Measurements from ENCODE around the gene DDX54. TPM values are rescaled to one million over a fixed set of nuclear protein-coding genes. Genes with fewer than 3 reads are reported as not detected.

The DDX54 gene
- total and polyA plus RNA-seq, 2 of the 8 experiments (the other 6 are each of a cell fraction or from before 2014, with no cell fraction given), result 64.9 to 113 TPM

GRCh38 chr12:113190761-113191160 lies 5.5 kb upstream of the DDX54 start:
- POLR2A ChIA-PET (ENCODE audit: partially characterized antibody), result interaction anchor here (0.7 to 1.5 kb wide), 6 partner anchors 12 to 77 kb away, joined by 3 to 7 read pairs (median 3); no protein-coding TSS in a partner anchor
- TF ChIP-seq RNF2 (IDR thresholded peaks at IDR 0.05; ENCODE audit: borderline replicate concordance, low read depth, low read length, missing control alignments, poor library complexity, severe bottlenecking) (no peak), RFX5 (IDR thresholded peaks at IDR 0.05; ENCODE audit: borderline replicate concordance, low read depth, low read length) (no peak), ATF2 (IDR thresholded peaks at IDR 0.05; ENCODE audit: low read length) (no peak), SAP30 (IDR thresholded peaks at IDR 0.05; ENCODE audit: insufficient read depth, insufficient replicate concordance, low read length) (no peak), SP1 (IDR thresholded peaks at IDR 0.05; ENCODE audit: low read depth, low read length) (0 out of 2 replicates have a peak, but pooled peaks have one; percentile 47), MAX (IDR thresholded peaks at IDR 0.05) (peak; percentile 37), POLR2A (IDR thresholded peaks at IDR 0.05; ENCODE audit: control extremely low read depth in 1 of 2, low read depth in 2 of 2, low read length in 2 of 2) (no peak), E2F6 (IDR thresholded peaks at IDR 0.05) (no peak), USF2 (IDR thresholded peaks at IDR 0.05; ENCODE audit: low read length) (peak; percentile 73)

More at GRCh38 chr12:113190761-113191160, 5.5 kb upstream of the DDX54 start:
- Histone ChIP-seq H3K4me3 (ENCODE audit: extremely low read depth in 1 of 4, insufficient read depth in 2 of 4, low read depth in 3 of 4, low read length in 4 of 4) (no peak overlapping the region), H3K18ac (ENCODE audit: extremely low read depth, low read length) (no peak overlapping the region), H3K27ac (ENCODE audit: low read depth, low read length) (no peak overlapping the region), H2BK12ac (ENCODE audit: low read depth, low read length) (no peak overlapping the region), H2BK20ac (ENCODE audit: low read length) (no peak overlapping the region), H3K56ac (replicated peaks; ENCODE audit: insufficient read length, low read depth, low read length) (no peak overlapping the region), H3K4me2 (ENCODE audit: insufficient read depth in 1 of 2, low read depth in 2 of 2, low read length in 2 of 2) (no peak overlapping the region), H2BK120ac (replicated peaks; ENCODE audit: low read depth, low read length) (no peak overlapping the region), H3K9ac (replicated peaks in 1 of 4; ENCODE audit: extremely low read depth in 1 of 4, low read depth in 3 of 4, low read length in 3 of 4) (no peak overlapping the region), H4K91ac (replicated peaks; ENCODE audit: insufficient read length, low read length) (no peak overlapping the region), H4K5ac (ENCODE audit: insufficient read length, low read depth, low read length) (no peak overlapping the region), H3K4ac (replicated peaks; ENCODE audit: insufficient read length, low read depth, low read length) (no peak overlapping the region), H2BK5ac (ENCODE audit: low read depth, low read length) (no peak overlapping the region), H3K23ac (ENCODE audit: insufficient read length) (no peak overlapping the region), H2AFZ (ENCODE audit: low read length) (no peak overlapping the region), H3K23me2 (ENCODE audit: low read depth, low read length) (0 out of 2 replicates have a peak, but pooled peaks cover 4% of the 10 kb centered on the region), H4K20me1 (replicated peaks in 1 of 2; ENCODE audit: control insufficient read depth in 1 of 2, insufficient read depth in 2 of 2, low read length in 2 of 2) (peaks cover 0 to 5% of the 10 kb centered on the region in 2 experiments), H4K8ac (ENCODE audit: extremely low read depth, insufficient read depth, low read length) (peak overlapping the region; percentile 43; the same call in 1 of the 2 replicates), H3K27me3 (replicated peaks in 1 of 4; ENCODE audit: control insufficient read depth in 3 of 4, extremely low read depth in 1 of 4, insufficient read depth in 3 of 4, low read length in 3 of 4) (no peaks in the 10 kb centered on the region), H3K9me3 (ENCODE audit: insufficient read depth in 2 of 2, low read depth in 1 of 2, low read length in 1 of 2) (no peaks in the 10 kb centered on the region), H2BK15ac (ENCODE audit: low read length) (no peak overlapping the region), H3K14ac (ENCODE audit: insufficient read length) (no peak overlapping the region), H3K79me1 (ENCODE audit: low read depth, low read length) (peaks cover 7% of the 10 kb centered on the region), H3K36me3 (ENCODE audit: control insufficient read depth in 2 of 4, insufficient read depth in 4 of 4, low read length in 3 of 4) (peaks cover 0 to 18% (median 6%) of the 10 kb centered on the region in 4 experiments; a peak in 5 of 8 replicates), H3K79me2 (ENCODE audit: control insufficient read depth in 1 of 2, insufficient read depth in 2 of 2, low read length in 2 of 2) (peaks cover 0 to 15% of the 10 kb centered on the region in 2 experiments; a peak in 2 of 4 replicates), H2AK5ac (ENCODE audit: low read depth, low read length) (no peak overlapping the region), H3K4me1 (replicated peaks in 1 of 4; ENCODE audit: control insufficient read depth in 3 of 4, insufficient read depth in 4 of 4, low read length in 3 of 4) (peaks cover 0 to 9% (median 3%) of the 10 kb centered on the region in 4 experiments; a peak in 5 of 7 replicates)
- no peak for FAIRE-seq
- WGBS, 2 experiments (ENCODE audit: extremely low coverage in 1 of 2, insufficient coverage in 1 of 2, insufficient read length in 1 of 2, insufficient replicate concordance in 2 of 2, low coverage in 1 of 2, low lambda C conversion rate in 2 of 2, missing lambda C conversion rate in 1 of 2), result 89% methylated on average over 4 of the region's 4 CpGs; no CpG with 5 or more reads in 1 of the 2 experiments
- CTCF ChIA-PET (ENCODE audit: partially characterized antibody), result no interaction called here
- DNase-seq (ENCODE audit: low read depth in 1 of 2, low spot score in 2 of 2), result no peak
